HG02623 (cell line): ENCODE measurements around the gene SSRP1.
A peak's percentile ranks its signal among the peaks of the same experiment; 100 is the strongest.
"Not testable (repeated sequence)": the region's sequence is repeated elsewhere in the genome, so short reads cannot be mapped to it uniquely, and the experiment has no call there.

Experiments used
- ATAC-seq: cut with Tn5 transposase; IDR thresholded peaks from one replicate; pipeline ENCODE4 v1.9.1; 2021; ENCODE audit warnings: moderate library complexity; ENCODE audit not compliant: unreplicated experiment

SSRP1 gene, protein sequence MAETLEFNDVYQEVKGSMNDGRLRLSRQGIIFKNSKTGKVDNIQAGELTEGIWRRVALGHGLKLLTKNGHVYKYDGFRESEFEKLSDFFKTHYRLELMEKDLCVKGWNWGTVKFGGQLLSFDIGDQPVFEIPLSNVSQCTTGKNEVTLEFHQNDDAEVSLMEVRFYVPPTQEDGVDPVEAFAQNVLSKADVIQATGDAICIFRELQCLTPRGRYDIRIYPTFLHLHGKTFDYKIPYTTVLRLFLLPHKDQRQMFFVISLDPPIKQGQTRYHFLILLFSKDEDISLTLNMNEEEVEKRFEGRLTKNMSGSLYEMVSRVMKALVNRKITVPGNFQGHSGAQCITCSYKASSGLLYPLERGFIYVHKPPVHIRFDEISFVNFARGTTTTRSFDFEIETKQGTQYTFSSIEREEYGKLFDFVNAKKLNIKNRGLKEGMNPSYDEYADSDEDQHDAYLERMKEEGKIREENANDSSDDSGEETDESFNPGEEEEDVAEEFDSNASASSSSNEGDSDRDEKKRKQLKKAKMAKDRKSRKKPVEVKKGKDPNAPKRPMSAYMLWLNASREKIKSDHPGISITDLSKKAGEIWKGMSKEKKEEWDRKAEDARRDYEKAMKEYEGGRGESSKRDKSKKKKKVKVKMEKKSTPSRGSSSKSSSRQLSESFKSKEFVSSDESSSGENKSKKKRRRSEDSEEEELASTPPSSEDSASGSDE

DNA sequence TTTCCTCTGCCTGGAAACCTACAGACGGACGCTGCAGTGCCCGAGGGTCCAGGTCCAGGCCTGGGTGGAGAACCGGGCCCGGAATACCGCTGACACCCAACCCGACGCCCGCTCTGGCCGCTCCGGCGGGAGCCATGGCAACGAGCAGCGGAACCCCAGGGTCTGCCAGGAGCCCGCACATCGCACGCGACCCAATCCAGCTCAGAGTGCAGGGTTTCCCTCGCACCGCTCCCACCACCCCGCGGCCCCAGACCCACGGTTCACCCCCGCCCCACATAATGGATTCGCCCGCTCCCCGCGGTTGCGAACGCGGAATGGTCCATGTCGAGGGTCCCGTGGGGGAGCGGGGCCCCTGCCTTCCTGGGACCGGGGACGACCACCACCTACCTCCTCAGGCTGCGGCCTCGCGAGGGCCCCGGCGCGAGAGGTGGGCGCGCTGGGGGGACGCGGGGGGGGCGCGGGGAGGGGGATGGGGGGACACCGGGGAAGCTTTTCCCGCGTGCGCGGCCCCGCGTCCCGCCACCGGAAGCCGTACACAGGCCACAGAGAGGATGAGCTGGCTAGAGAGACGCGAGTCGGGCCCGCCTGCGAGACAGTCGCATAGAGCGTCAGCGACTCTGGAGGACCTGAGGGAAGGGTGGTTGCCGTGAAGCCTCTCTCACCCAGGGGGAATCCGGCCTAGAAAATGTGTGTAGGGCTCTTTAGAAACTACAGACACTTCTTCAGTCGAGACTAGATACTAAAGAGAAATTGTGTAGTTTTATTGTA lies at the start of gene SSRP1:
Gene SSRP1 (minus strand): TSS at position 550 of the 768 bp plus-strand sequence. CDS start 771 bp downstream, outside the sequence.
- peak; percentile 99 for ATAC-seq

DNA sequence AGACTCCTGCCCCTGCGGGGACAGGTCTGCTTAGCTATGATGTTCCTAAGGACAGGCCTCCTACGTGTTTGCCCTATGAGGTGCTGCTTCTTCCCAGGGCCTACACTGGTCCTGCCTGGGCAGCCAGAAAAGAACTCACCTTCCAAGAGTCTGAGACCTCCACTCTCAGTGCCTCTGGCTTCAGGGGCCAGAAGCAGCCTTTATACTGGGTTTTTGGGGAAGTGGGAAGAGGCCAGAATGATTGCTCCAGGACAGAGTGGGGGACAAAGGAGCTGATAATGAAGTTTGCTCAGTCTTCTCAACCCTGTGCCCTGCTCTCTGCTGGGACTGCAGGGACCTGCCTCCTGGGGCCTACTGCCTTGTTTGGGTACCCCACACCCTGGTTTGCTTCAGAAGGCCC lies 45.3 kb upstream of the SSRP1 start, which contains the start of gene PRG3:
Gene PRG3 (minus strand): TSS at position 176 of the 400 bp plus-strand sequence. CDS start 442 bp downstream, outside the sequence.
- no peak for ATAC-seq

DNA sequence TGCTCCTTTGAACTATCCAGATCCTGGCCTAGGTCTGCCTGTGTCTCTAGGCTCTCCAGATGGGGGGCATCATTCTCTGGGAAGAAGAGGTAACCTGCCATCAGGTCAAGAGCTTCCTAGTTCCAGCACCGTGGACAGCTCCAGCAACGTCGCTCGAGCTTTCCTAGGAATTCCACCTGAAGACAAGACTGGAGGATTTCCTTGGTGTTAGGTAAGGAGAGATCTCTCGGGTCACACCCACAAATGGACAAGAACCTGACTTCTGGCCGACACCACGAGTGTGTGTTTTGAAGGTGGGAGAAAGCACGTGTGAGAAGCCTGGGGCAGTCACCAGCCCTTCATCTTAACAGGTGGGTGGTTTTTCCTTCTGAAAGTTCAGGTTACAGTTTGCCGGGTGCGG lies 44.0 kb upstream of the SSRP1 start:
- ATAC-seq, result no peak

DNA sequence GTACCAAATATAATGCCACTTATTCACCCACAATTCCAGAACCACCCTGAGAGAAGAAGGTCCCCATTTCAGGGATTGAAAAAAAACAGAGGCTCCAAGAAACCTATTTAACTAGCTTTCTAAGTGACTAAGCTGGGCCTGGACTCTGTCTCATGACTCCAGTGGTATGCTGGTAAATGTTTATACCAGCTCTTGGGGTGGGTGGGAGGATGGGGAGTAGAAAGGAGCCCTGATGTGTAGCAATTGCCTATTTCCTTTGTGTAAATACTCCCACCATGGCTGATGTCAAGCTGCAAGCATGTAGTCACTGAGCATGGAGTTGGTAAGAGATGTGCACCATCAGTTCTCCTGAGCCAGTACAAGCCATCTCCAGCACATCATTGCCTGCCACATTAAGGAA lies 42.5 kb upstream of the SSRP1 start:
- no peak for ATAC-seq

DNA sequence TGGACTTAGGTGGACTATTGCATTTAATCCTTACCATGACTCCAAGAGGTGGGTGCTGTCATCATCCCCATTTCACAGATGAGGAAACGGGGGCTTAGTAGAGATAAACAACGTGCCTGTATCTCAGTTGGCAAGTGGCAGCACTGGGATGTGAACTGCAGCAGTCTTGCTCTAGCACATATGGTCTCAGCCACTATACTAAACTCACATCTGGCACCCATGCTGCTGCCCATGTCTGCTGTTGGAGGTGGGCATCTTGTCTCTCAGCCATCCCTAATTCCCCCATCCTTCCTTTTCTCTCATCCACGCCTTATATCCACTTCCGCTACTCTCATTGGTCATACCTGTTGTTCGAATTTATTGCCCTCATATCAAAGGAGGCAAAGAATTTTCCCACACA lies 41.4 kb upstream of the SSRP1 start:
- no peak for ATAC-seq

DNA sequence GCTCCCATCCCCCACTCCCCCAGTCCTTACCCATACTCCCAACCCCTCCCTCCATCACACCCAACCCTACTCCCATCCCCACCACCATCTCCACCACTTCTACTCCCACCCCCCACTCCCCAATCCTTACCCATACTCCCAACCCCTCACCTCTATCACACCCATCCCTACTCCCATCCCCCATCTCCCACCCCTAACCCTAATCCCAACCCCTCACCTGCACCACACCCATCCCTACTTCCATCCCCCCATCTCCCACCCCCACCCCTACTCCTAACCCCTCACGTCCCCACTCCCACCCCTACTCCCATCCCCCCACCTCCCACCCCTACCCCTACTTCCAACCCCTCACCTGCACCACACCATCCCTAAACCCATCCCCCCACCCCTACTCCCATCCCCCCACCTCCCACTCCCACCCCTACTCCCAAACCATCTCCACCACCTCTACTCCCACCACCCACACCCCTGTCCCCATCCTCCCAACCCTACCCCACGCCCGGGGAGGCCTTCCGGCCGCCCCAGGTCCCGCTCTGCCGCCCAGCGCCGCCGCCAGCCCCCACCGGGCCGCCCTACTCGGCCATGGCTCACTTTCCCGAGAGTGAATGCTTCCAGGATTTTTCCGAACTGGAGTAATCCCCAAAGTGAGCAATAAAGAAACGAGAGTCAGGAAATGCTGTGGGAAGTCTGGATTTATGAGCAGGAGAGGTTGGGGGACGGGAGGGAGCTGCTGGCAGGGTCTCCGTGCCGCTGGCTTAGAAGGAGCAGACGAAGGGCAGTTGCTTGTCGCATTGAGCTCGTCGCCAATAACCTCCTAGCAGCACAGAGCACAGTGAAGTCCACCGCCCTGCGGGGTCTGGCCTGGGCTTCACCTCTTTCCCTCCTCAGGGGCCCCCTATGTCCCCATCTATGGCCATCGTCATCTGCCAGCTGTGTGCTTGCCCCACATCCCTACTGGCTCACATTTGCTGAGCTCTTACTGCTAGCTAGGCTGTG lies 40.7 kb upstream of the SSRP1 start:
- no peak for ATAC-seq

DNA sequence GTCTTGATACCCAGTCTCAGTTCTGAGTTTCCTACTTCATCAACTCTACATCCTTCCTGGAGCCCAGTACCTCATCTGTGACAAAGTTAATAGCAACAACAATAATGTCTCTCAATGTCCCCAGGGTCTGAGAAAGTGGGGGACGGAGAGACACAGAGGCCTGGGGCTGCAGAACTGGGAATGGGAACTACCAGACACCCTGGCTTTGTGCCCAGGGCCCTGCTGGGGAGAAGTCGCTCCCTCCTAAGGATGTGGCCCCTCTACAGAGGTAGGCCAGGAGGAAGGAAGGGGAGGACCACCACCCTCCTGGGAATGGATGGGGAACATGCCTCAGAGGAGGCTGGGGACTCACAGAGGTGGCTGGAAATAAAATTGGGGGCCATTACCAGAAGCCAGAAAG lies 39.8 kb upstream of the SSRP1 start:
- ATAC-seq, result no peak

DNA sequence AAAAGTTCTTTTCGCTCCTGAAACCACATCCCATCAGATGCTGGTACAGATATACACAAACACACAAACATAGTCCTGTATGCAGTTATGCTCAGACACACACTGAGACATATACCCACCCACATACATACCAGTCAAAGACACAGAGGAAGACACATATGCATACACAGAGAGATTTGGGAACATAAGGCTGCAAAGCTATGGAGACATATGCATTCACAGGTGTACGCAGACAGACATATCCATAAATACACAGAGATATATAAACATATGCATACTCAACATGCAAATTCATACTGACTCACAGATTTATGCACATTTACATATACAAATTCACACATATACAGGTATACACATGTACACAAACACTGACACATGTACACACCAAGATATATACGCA lies 39.3 kb upstream of the SSRP1 start:
- ATAC-seq, result no peak

DNA sequence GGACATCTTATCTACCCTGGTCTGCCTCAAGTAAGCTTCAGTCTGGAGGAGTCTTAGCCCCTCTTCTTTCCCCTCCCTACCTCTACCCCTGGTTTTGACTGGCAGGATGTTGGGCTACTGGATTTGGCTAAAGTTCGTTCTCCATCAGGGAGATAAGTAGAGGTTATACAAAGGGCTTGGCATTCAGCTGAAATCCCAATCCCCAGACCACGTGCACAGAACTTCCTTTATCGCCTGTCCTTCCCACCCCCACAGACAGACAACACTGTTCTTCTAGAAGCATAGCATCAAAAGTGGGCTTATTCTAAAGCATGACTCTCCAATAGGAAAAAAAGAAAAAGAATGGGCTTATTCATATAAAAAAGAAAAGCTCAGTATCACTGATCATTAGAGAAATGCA lies 37.5 kb upstream of the SSRP1 start:
- ATAC-seq, result no peak

DNA sequence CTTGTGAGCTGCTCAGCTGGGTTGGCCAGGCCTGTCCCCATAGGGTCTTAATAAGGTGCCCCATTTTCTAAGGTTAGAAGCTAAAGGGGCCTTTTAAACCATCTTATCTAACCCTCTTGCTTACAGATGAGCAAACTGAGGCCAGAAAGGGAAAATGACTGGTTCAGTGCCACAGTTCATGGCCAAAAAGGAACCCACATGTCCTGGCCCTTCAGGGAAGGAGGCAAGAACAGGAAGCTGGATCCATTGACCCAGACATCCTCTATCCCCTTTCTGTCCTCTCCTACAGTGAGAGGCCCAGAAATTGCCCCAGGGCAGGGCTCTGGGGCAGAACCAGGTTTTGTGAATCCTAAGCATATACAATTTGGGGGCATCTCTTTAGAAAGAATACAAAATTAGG lies 35.2 kb upstream of the SSRP1 start:
- no peak for ATAC-seq

DNA sequence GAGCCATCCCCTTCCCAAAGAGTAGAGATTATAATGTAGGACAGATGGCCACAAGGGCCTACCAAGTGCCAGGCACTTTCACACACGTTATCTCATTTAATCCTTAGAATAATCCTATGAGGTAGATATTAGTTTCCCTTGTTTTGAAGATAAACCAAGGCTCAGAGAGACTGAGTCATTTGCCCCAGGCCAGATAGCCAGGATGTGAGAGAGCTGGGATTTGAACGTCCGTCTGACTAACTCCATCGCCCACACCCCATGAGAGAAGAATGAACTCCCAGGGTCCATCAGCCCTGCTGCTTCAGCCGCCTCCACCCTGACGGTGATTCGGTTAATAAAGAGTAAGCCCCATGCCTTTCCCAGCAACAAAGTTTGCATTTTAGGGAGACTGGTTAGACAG lies 34.6 kb upstream of the SSRP1 start:
- ATAC-seq, result no peak

DNA sequence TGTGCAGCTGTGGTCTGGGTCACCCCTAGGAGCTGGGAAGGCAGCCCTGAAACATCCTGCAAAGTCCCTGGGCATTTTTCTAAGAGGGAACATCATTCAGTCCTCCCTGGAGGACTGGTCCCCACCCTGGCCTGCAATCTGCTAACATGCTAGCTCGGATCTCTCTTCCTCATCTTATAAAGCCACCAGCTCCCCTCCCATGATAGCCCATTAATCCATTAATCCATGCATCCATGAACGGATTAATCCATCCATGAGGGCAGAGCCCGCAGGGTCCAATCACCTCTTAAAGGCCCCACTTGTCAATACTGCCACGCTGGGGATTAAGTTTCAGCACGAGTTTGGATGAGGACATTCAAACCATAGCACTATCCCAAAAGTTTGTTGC lies 33.1 kb upstream of the SSRP1 start:
- ATAC-seq, result no peak

DNA sequence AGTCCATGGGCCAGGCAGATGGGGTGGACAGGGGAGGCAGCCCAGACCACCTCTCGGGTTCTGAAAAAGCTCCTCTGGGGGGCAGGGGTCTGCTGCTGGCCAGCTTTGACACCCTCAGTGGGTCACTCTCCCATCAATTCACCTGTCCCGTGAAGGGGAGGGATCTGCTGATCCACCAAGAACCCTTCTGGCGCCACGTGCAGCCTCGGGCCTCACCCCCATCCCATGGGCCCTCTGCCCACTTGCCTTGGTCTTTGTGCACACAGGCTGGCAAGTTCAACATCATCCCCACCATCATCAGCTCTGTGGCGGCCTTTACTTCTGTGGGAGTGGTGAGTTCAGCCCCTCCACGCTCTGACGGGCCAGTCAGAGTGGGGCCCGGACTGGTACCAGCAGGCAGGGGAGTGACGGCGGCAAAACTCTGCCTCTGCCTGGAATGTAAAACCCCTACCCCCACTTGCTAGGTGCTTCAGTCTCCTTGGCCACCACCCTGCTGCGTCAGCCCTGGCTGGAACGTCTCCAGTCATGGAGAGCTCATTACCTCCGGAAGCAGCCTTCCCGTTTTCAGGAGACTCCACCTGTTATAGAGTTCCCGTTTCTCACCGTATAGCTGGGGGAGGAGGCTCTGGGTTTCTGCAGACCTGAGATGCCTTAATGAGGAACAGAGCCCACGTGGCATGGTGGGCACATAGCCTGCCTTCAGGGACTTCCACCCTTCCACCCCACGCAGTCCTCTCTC lies 32.6 kb upstream of the SSRP1 start:
- ATAC-seq, result no peak

DNA sequence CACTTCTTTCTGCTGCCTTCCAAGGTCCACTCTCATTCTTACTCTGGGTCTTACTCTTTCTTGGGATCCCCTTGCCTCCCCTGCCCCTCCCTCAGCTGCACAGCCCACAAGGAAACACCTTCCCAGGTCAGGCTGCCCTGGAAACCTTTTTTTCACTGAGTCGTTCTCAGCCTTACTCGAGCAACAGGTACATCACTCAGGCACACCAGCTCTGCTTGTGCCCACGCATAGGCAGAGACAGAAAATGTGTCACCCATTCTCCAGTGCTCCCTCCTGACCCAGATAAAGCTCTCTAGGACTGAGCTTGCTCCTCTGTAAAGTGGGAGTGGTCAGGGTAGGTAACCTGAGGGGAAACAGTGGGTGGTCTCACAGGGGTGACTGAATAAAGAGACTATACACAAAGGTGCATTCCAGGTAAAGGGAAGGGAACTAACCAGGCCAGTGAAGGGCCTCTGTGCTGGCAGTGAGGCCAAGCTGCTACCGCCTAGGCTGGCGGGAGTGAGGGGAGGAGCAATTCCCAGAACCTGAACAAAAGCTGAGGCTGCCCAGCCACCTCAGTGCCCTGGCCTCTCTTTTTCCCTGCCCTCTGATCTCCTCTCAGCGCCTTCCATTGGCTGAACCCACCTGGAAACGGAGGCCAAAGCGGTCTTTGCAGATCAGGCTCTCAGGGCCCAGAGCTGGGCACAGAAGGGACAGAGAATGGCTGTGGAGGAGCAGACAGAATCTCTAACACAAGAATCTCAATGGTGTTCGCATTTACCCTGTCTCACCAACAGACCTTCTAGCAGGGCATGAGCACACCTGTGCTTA lies 29.4 kb upstream of the SSRP1 start:
- ATAC-seq, result no peak

DNA sequence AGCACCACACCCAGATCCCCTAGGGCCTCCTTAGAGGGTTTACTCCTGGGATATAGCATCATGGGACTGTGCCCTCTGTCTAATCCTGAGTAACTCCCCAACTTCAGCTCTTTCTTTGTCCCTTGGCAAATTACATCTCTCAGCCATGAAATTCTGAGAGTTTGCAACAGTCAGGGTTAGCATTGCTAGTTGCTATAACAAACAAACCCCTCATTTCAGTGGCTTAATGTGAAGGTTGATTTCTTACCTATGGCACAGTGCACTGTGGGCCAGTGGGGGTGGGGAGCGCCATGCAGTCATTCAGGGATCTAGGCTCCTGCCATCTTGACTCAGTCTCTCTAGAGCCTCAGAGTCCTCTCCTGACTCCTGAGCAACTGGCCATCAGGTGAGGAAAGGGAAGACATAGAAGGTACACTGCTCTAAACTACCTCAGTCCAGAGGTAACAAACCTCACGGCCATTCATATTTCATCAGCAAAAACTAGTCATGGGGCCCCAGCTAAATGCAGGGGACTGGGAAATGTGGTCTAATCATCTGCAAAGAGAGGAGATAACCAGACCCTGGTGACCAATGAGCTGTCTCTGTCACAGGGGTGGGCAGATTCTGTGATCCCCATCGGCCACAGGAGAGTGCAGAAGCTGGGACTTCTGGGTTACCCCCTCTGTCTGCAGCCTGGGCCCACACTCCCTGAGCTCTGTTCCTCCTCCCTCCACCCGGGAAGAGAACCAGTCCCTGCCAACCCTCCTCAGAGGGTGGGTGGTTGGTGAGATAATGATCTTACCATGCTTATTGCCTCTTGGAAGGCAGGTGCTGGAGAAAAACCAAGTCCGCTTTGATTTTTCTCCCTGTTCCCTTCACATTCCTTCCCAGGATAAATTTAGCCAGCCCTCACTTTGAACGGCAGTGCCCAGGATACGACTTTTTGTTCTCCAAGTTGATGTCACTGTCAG lies 27.7 kb upstream of the SSRP1 start:
- no peak for ATAC-seq

DNA sequence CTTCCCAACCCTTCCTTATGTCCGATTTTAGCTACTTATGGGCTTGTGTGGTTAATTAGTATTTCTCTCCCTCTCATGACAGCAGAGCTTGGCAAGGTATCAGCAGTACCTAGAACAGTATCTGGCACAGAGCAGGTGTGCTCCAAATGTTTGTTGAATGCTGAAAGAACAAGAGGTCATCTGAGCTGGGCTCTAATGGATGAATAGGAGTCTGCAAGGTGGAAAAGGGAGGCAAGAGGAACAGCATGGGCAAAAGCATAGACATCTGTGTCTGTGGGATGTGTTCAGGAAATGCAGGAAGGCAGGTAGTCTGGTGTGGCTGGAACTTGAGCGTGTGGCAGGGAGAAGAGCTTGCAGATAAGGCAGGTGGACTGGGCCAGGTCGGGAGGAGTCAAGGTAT lies 26.2 kb upstream of the SSRP1 start:
- no peak for ATAC-seq

DNA sequence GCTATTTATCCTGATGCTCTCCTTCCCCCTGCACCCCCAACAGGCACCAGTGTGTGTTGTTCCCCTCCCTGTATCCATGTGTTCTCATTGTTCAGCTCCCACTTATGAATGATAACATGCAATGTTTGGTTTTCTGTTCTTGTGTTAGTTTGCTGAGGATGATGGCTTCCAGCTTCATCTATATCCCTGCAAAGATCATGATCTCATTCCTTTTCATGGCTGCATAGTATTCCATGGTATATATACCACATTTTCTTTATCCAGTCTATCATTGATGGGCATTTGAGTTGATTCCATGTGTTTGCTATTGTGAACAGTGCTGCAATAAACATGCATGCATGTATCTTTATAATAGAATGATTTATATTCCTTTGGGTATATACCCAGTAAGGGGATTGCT lies 25.7 kb upstream of the SSRP1 start:
- not testable (repeated sequence) for ATAC-seq

DNA sequence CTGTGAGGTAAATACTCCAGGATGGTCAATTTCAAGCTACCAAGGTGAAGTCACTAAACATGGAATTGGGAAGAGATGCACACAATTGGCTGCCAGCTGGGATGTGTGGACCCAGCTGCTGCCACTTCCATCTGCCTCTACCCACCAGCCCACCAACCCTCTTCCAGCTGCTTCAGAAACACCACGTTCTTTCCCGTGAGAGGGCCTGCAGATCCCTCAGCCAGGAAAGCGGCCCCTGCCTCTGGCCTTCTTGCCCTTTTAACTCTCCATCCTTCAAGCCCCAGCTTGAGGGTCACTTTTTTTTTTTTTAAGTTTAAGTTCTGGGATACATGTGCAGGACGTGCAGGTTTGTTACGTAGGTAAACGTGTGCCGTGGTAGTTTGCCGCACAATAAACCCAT lies 25.3 kb upstream of the SSRP1 start:
- no peak for ATAC-seq
